GM19372 (cell line): ENCODE data around the gene HMGCR.
A peak's percentile ranks its signal among the peaks of the same experiment; 100 is the strongest.

Experiments
- ATAC-seq: cut with Tn5 transposase; IDR thresholded peaks from one replicate; pipeline ENCODE4 v1.9.1; 2021; ENCODE audit warnings: mild to moderate bottlenecking, low read depth, moderate library complexity; ENCODE audit not compliant: unreplicated experiment

Gene HMGCR

GRCh38 chr5:75338408-75338807 lies 1.4 kb downstream of the HMGCR start:
- ATAC-seq = no peak

- ATAC-seq = no peak
Measured at GRCh38 chr5:75340714-75341478, 3.9 kb downstream of the HMGCR start.

GRCh38 chr5:75341934-75342333 lies 4.9 kb downstream of the HMGCR start:
- ATAC-seq = no peak

- no peak for ATAC-seq
Measured at GRCh38 chr5:75342836-75343235, 5.8 kb downstream of the HMGCR start.

- no peak for ATAC-seq
Measured at GRCh38 chr5:75348241-75348640, 11.2 kb downstream of the HMGCR start.

GRCh38 chr5:75349663-75350062 lies 12.6 kb downstream of the HMGCR start:
- no peak for ATAC-seq

GRCh38 chr5:75351139-75351926 lies 14.3 kb downstream of the HMGCR start:
- ATAC-seq = no peak

- ATAC-seq = no peak
Measured at GRCh38 chr5:75355236-75355635, 18.2 kb downstream of the HMGCR start.

- ATAC-seq = no peak
Measured at GRCh38 chr5:75356719-75357118, 19.7 kb downstream of the HMGCR start.

GRCh38 chr5:75358117-75358516 lies 21.1 kb downstream of the HMGCR start:
- ATAC-seq = no peak

- no peak for ATAC-seq
Measured at GRCh38 chr5:75361310-75361709, 24.3 kb downstream of the HMGCR start.

GRCh38 chr5:75362474-75362975 lies 25.5 kb downstream of the HMGCR start:
- no peak for ATAC-seq

GRCh38 chr5:75363111-75363510 lies 26.1 kb downstream of the HMGCR start:
- no peak for ATAC-seq

- ATAC-seq = no peak
Measured at GRCh38 chr5:75363726-75364495, 26.9 kb downstream of the HMGCR start.

- no peak for ATAC-seq
Measured at GRCh38 chr5:75364571-75365280, 27.7 kb downstream of the HMGCR start.

- ATAC-seq = no peak
Measured at GRCh38 chr5:75365740-75366139, 28.7 kb downstream of the HMGCR start.

GRCh38 chr5:75366787-75367186 lies 29.8 kb downstream of the HMGCR start:
- ATAC-seq = peak; percentile 61

- ATAC-seq = no peak
Measured at GRCh38 chr5:75367401-75367800, 30.4 kb downstream of the HMGCR start.

GRCh38 chr5:75368391-75368790 lies 31.4 kb downstream of the HMGCR start:
- ATAC-seq = no peak

GRCh38 chr5:75373862-75374261 lies 36.8 kb downstream of the HMGCR start:
- no peak for ATAC-seq
